ENCODE measurements around the gene ARF3. TPM values are rescaled to one million over a fixed set of nuclear protein-coding genes. Genes with fewer than 3 reads are reported as not detected.

The ARF3 gene
- polyA plus RNA-seq, 3 donors: 56.5 to 88.5 (median 58.4) TPM

GRCh38 chr12:48966177-48966895 lies 9.0 kb upstream of the ARF3 start:
- H3K4me3 Mint-ChIP-seq: peak overlapping the region in 1 of 2 donors; percentile 68
- Histone ChIP-seq H3K4me2 (replicated peaks; ENCODE audit: extremely low read depth, low read length, poor library complexity, severe bottlenecking) (no peak overlapping the region), H3K4me3 (replicated peaks in 1 of 3; ENCODE audit: low read depth in 2 of 3, low read length in 3 of 3) (no peak overlapping the region), H2AFZ (ENCODE audit: insufficient read depth, low read depth, low read length, poor library complexity, severe bottlenecking) (peak overlapping the region; percentile 60), H3K27me3 (ENCODE audit: control insufficient read depth in 2 of 2, insufficient read depth in 2 of 2, low read length in 2 of 2) (peaks cover 16 to 36% of the 10 kb centered on the region in 2 donors), H4K20me1 (ENCODE audit: insufficient read depth, low read length) (peaks cover 10% of the 10 kb centered on the region), H3K79me2 (ENCODE audit: insufficient read depth, low read length) (no peaks in the 10 kb centered on the region), H3K36me3 (replicated peaks in 1 of 2; ENCODE audit: control insufficient read depth in 1 of 2, insufficient read depth in 2 of 2, low read length in 2 of 2) (no peaks in the 10 kb centered on the region), H3K9me3 (replicated peaks in 1 of 2; ENCODE audit: control insufficient read depth in 1 of 2, insufficient read depth in 1 of 2, low read length in 2 of 2) (peaks cover 0 to 15% of the 10 kb centered on the region in 2 donors), H3K4me1 (ENCODE audit: control insufficient read depth in 1 of 2, insufficient read depth in 2 of 2, low read length in 2 of 2) (peaks cover 16 to 28% of the 10 kb centered on the region in 2 donors), H3K9ac (ENCODE audit: insufficient read depth, low read length, poor library complexity, severe bottlenecking) (no peak overlapping the region), H3K27ac (ENCODE audit: low read depth in 1 of 2, low read length in 2 of 2) (no peak overlapping the region)
- peak overlapping the region in 2 of 7 donors; percentile 33 to 76 for H3K27ac Mint-ChIP-seq
- 82% methylated on average over 16 of the region's 20 CpGs for WGBS (ENCODE audit: insufficient coverage)
- TF ChIP-seq CTCF (IDR thresholded peaks at IDR 0.05): no peak
- peaks cover 3 to 10% of the 10 kb centered on the region in 2 donors for H3K36me3 Mint-ChIP-seq
- DNase-seq: no peak
- H3K9me3 Mint-ChIP-seq: peaks cover 0 to 10% (median 6%) of the 10 kb centered on the region in 7 donors
- peaks cover 24% of the 10 kb centered on the region for H3K4me1 Mint-ChIP-seq
- peaks cover 31 to 40% (median 32%) of the 10 kb centered on the region in 3 donors for H3K27me3 Mint-ChIP-seq (ENCODE audit: low read depth in 3 of 3)
- intact Hi-C loops (cut with micrococcal nuclease): no loop called here

GRCh38 chr12:48965298-48965838 lies 8.1 kb upstream of the ARF3 start:
- H3K4me1 ChIP-seq (ENCODE audit: control insufficient read depth in 1 of 2, insufficient read depth in 2 of 2, low read length in 2 of 2): peaks cover 6 to 18% of the 10 kb centered on the region in 2 donors
- no peaks in the 10 kb centered on the region for H4K20me1 ChIP-seq (ENCODE audit: insufficient read depth, low read length)
- H3K27ac ChIP-seq (ENCODE audit: low read depth in 1 of 2, low read length in 2 of 2): no peak overlapping the region
- TF ChIP-seq CTCF (IDR thresholded peaks at IDR 0.05): no peak
- no peak overlapping the region for H2AFZ ChIP-seq (ENCODE audit: insufficient read depth, low read depth, low read length, poor library complexity, severe bottlenecking)
- H3K4me1 Mint-ChIP-seq: peaks cover 14% of the 10 kb centered on the region
- H3K27me3 ChIP-seq (ENCODE audit: control insufficient read depth in 2 of 2, insufficient read depth in 2 of 2, low read length in 2 of 2): peaks cover 7 to 26% of the 10 kb centered on the region in 2 donors
- H3K4me3 Mint-ChIP-seq: no peak overlapping the region
- intact Hi-C loops (cut with micrococcal nuclease): no loop called here
- no peak for DNase-seq
- peaks cover 0 to 6% of the 10 kb centered on the region in 2 donors for H3K9me3 ChIP-seq (replicated peaks in 1 of 2; ENCODE audit: control insufficient read depth in 1 of 2, insufficient read depth in 1 of 2, low read length in 2 of 2)
- no peak overlapping the region for H3K4me2 ChIP-seq (replicated peaks; ENCODE audit: extremely low read depth, low read length, poor library complexity, severe bottlenecking)
- peaks cover 0 to 8% (median 0%) of the 10 kb centered on the region in 7 donors for H3K9me3 Mint-ChIP-seq
- H3K36me3 ChIP-seq (replicated peaks in 1 of 2; ENCODE audit: control insufficient read depth in 1 of 2, insufficient read depth in 2 of 2, low read length in 2 of 2): no peaks in the 10 kb centered on the region
- no peaks in the 10 kb centered on the region for H3K79me2 ChIP-seq (ENCODE audit: insufficient read depth, low read length)
- no peak overlapping the region for H3K9ac ChIP-seq (ENCODE audit: insufficient read depth, low read length, poor library complexity, severe bottlenecking)
- H3K4me3 ChIP-seq (replicated peaks in 1 of 3; ENCODE audit: low read depth in 2 of 3, low read length in 3 of 3): no peak overlapping the region
- H3K27me3 Mint-ChIP-seq (ENCODE audit: low read depth in 3 of 3): peaks cover 21 to 33% (median 26%) of the 10 kb centered on the region in 3 donors
- H3K27ac Mint-ChIP-seq: no peak overlapping the region
- H3K36me3 Mint-ChIP-seq: peaks cover 0 to 3% of the 10 kb centered on the region in 2 donors
